Osteoblast (primary cell): ENCODE data around the gene RSL24D1. TPM values are rescaled to one million over a fixed set of nuclear protein-coding genes. Genes with fewer than 3 reads are reported as not detected.

Experiments
- DNase-seq: peaks from one replicate; pipeline ENCODE4 v3.0.0; 2011; ENCODE audit warnings: low spot score, mixed read lengths; ENCODE audit not compliant: insufficient read length; ENCODE audit errors: missing footprints
- H2AFZ ChIP-seq: 2 replicates; pipeline ENCODE4 v1.6.0; 2011; ENCODE audit warnings: mild to moderate bottlenecking, low read length
- H3K27ac ChIP-seq: 2 replicates; pipeline ENCODE4 v1.5.1; 2011; ENCODE audit warnings: mild to moderate bottlenecking, low read depth, low read length, moderate library complexity
- H3K27me3 ChIP-seq: 2 replicates; pipeline ENCODE4 v1.6.0; 2012; ENCODE audit warnings: mild to moderate bottlenecking, control low read depth, inconsistent platforms, low read length, moderate library complexity; ENCODE audit not compliant: insufficient read depth
- H3K36me3 ChIP-seq: 2 replicates; pipeline ENCODE4 v1.5.1; 2011; ENCODE audit warnings: mild to moderate bottlenecking, low read length, control low read depth, moderate library complexity; ENCODE audit not compliant: insufficient read depth
- H3K4me1 ChIP-seq: 2 replicates; pipeline ENCODE4 v1.5.1; 2011; ENCODE audit warnings: mild to moderate bottlenecking, low read length, control low read depth, moderate library complexity; ENCODE audit not compliant: insufficient read depth
- H3K4me2 ChIP-seq: 2 replicates; pipeline ENCODE4 v1.6.0; 2011; ENCODE audit warnings: mild to moderate bottlenecking, low read length; ENCODE audit not compliant: insufficient read depth
- H3K4me3 ChIP-seq: fragments of 200-600 bp; sonication (generic); 3 replicates; pipeline ENCODE4 v1.5.1; 2012; ENCODE audit warnings: mild to moderate bottlenecking, low read length, inconsistent platforms; ENCODE audit not compliant: insufficient read depth
- H3K79me2 ChIP-seq: 2 replicates; pipeline ENCODE4 v1.6.0; 2012; ENCODE audit warnings: mild to moderate bottlenecking, low read length, control low read depth, inconsistent platforms; ENCODE audit not compliant: insufficient read depth
- H3K9me3 ChIP-seq: 2 replicates; pipeline ENCODE4 v1.5.1; 2011; ENCODE audit warnings: low read depth, low read length, control low read depth
- H4K20me1 ChIP-seq: 2 replicates; pipeline ENCODE4 v1.6.0; 2012; ENCODE audit warnings: mild to moderate bottlenecking, low read length, control low read depth; ENCODE audit not compliant: insufficient read depth
- CTCF ChIP-seq: IDR thresholded peaks from 2 replicates; pipeline ENCODE4 v1.5.1; 2011; ENCODE audit warnings: mild to moderate bottlenecking, low read depth, low read length, moderate library complexity; ENCODE audit errors: extremely low read depth
- total RNA-seq: library from RNA; depleted of rRNA; stranded (reverse); fragments of >200 nt; gene quantifications from 2 replicates; pipeline ENCODE4 v1.2.3, GENCODE V29; 2012

The RSL24D1 gene
- total RNA-seq, 1 donor, result 118 TPM

- Histone ChIP-seq H3K4me1 (no peaks in the 10 kb centered on the region), H3K4me3 (no peak overlapping the region), H2AFZ (no peak overlapping the region), H3K36me3 (no peaks in the 10 kb centered on the region), H3K27me3 (no peaks in the 10 kb centered on the region), H4K20me1 (no peaks in the 10 kb centered on the region), H3K4me2 (no peak overlapping the region), H3K79me2 (no peaks in the 10 kb centered on the region), H3K9me3 (no peaks in the 10 kb centered on the region), H3K27ac (no peak overlapping the region)
- DNase-seq, result no peak
- TF ChIP-seq CTCF, result no peak
These were observed 62.8 kb downstream of the RSL24D1 start for GRCh38 chr15:55133972-55134371.

GRCh38 chr15:55132672-55133071 lies 64.1 kb downstream of the RSL24D1 start:
- Histone ChIP-seq H3K4me1 (no peaks in the 10 kb centered on the region), H3K36me3 (no peaks in the 10 kb centered on the region), H3K4me2 (no peak overlapping the region), H3K27me3 (no peaks in the 10 kb centered on the region), H3K79me2 (no peaks in the 10 kb centered on the region), H3K9me3 (no peaks in the 10 kb centered on the region), H3K4me3 (no peak overlapping the region), H4K20me1 (no peaks in the 10 kb centered on the region), H3K27ac (no peak overlapping the region), H2AFZ (no peak overlapping the region)
- no peak for DNase-seq
- TF ChIP-seq CTCF, result no peak

Other genes with a start within 250 kb of the RSL24D1 start
- gene RAB27A, start 92.9 kb upstream of the RSL24D1 start, total RNA-seq, result 7.2 and 11.8 TPM in 2 replicates
- gene PIGBOS1, start 122.2 kb upstream of the RSL24D1 start, total RNA-seq, result 10.0 and 10.5 TPM in 2 replicates
- 17.0 and 27.1 TPM in 2 replicates for gene PIGB, start 122.3 kb upstream of the RSL24D1 start, total RNA-seq
- 209 and 250 TPM in 2 replicates for gene CCPG1, start 211.4 kb upstream of the RSL24D1 start, total RNA-seq
- 3.6 and 5.3 TPM in 2 replicates for gene PIERCE2, start 211.6 kb upstream of the RSL24D1 start, total RNA-seq